HL-60 (cell line): Measurements from ENCODE around the gene KRI1.

Experiments
- GABPA ChIP-seq: IDR thresholded peaks from 2 replicates; pipeline ENCODE4 v1.6.1; 2012; ENCODE audit warnings: low read depth
- REST ChIP-seq: IDR thresholded peaks from 2 replicates; pipeline ENCODE4 v1.6.1; 2012; ENCODE audit warnings: low read depth; ENCODE audit not compliant: insufficient replicate concordance
- TF ChIP-seq, protein P1 (sequence below): IDR thresholded peaks from one replicate; pipeline ENCODE4 v1.5.1; 2011; ENCODE audit warnings: low read length, control low read depth, inconsistent platforms; ENCODE audit not compliant: insufficient read depth

- TF ChIP-seq, protein P1, sequence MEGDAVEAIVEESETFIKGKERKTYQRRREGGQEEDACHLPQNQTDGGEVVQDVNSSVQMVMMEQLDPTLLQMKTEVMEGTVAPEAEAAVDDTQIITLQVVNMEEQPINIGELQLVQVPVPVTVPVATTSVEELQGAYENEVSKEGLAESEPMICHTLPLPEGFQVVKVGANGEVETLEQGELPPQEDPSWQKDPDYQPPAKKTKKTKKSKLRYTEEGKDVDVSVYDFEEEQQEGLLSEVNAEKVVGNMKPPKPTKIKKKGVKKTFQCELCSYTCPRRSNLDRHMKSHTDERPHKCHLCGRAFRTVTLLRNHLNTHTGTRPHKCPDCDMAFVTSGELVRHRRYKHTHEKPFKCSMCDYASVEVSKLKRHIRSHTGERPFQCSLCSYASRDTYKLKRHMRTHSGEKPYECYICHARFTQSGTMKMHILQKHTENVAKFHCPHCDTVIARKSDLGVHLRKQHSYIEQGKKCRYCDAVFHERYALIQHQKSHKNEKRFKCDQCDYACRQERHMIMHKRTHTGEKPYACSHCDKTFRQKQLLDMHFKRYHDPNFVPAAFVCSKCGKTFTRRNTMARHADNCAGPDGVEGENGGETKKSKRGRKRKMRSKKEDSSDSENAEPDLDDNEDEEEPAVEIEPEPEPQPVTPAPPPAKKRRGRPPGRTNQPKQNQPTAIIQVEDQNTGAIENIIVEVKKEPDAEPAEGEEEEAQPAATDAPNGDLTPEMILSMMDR = no peak
- TF ChIP-seq GABPA (no peak), REST (no peak)
These were observed 46.8 kb upstream of the KRI1 start for GRCh38 chr19:10612499-10613119.
